ENCODE data around the gene APAF1.
"Not testable (repeated sequence)": the region's sequence is repeated elsewhere in the genome, so short reads cannot be mapped to it uniquely, and the experiment has no call there.

The APAF1 gene

DNA sequence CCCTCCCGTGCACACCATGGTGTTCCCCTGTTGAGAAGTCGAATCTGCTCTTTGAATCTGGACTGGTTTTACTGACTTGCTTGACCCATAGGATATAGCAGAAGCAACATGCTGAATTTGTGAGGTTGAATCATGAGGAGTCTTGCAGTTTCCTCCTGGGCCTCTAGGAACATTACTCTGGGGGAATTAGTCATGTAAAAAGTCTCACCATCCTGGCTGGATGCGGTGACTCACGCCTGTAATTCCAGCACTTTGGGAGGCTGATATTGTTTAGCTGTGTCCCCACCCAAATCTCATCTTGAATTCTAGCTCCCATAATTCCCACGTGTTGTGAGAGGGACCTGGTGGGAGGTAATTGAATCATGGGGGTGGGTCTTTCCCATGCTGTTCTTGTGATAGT lies 110.8 kb downstream of the APAF1 start:
- DNase-seq (ENCODE audit: low read depth in 4 of 4, low spot score in 1 of 4): not testable (repeated sequence)

DNA sequence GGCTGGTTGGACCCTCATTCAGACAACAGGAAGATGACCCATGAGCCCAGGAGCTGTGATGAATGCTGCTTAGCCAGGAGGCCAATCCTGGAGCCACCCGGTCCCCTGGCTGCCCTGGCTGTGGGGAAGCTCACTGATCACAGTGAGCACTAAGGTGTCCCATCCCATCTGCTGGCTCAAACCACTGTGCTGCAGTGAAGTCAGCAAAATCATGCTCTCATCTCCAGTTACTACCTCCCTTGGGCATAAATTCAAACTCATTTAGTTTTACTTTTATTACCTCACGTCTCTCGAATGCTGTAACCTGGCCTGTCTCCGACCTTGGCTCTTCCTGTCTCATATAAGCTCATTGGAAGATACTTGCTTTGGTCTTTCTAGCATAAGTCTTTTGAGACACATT lies 112.4 kb downstream of the APAF1 start:
- DNase-seq (ENCODE audit: low read depth in 4 of 4, low spot score in 1 of 4): no peak

DNA sequence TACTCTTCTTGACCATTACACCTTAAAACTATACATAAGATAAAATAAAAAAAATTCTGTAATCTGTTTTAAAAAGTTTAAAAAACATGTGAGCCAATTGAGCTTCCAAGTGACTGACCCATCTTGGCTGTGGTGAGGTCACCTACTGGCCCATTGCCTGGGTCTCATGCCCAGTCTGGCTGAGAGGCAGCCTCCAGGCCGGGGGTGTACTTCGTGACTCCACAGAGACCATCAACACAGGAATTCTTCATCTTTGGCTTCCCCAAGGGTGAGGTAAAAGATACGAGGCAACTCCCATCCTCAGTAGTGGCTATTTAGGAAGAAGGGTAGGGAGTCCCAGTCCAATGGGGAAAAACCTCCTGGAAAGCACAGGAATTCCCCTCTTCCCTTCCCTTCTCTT lies 113.2 kb downstream of the APAF1 start:
- DNase-seq (ENCODE audit: low read depth in 4 of 4, low spot score in 1 of 4): no peak

DNA sequence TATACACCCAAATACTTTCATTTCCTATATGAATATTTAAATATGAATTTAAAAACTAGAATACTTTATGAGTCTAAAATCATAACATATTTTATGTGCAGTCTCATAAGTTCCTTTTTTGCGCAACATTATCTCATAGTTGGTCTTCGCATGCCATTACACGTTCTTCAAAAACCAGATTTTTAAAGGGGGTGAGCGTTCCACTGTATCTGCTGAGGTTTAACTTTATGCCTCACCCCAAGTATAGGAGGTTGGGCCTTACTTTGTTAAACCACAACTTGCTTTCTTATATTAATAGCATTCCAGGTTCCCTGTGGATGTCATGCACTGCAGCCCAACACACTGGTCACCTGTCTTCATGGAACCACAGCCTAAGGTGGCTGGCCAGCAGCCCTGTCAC lies 118.6 kb downstream of the APAF1 start:
- DNase-seq (ENCODE audit: low read depth in 4 of 4, low spot score in 1 of 4): no peak

DNA sequence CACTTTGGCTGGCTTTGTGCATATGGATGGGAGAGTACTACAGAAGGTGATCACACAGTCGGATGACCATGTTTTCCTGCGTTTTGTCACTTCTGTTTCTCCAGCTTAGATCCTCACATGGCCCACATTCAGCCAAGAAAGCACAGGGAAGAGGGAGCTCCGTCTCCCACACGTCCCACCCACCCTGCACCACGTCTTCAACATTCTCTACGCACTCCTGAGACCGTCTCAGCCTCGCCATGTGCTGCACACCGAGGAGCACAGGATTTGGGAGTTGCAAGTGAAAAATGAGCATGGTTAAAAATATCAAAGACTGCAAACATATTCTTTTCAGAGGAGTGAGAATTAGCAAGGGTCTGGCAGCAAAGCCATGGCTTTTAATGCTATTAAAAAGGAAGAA lies 122.2 kb downstream of the APAF1 start:
- no peak for DNase-seq (ENCODE audit: low read depth in 4 of 4, low spot score in 1 of 4)

DNA sequence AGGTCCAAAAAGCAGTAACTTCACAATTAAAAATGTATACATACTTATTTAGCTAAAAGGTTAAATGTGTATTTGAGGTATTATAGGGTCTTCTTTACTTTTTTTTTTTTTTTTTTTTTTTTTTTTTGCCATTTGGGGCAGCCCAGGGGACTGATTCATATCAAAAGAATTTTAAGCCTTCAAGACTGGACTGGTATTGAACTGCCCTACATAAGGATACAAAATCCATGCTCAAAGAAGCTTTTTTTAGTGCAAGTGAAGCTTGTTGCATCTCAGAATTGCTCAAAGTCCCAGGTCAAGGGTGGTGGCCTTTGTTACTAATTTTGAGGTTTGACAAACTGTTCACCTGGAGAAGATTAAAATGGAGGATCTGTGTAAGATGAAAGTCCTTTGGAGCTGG lies 124.0 kb downstream of the APAF1 start:
- no peak for DNase-seq (ENCODE audit: low read depth in 4 of 4, low spot score in 1 of 4)

DNA sequence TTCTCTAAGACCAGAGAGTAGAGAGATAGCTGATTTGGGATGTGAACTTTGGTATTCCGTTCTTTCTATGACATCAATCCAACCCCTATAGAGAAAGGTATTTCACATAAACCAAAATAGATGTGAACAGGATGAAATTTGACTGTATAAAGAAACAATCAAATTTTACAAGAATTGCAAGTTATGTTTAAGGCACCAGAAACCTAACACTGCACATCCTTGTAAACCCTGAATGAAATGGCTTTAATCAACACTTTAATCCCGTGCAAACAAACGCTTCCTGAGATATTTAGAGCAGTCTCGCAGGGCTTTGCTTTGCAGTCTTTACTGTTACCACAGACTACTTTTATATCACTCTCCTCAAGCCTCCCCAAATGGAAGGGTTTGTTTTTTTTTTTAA lies 125.1 kb downstream of the APAF1 start:
- DNase-seq (ENCODE audit: low read depth in 4 of 4, low spot score in 1 of 4): no peak

DNA sequence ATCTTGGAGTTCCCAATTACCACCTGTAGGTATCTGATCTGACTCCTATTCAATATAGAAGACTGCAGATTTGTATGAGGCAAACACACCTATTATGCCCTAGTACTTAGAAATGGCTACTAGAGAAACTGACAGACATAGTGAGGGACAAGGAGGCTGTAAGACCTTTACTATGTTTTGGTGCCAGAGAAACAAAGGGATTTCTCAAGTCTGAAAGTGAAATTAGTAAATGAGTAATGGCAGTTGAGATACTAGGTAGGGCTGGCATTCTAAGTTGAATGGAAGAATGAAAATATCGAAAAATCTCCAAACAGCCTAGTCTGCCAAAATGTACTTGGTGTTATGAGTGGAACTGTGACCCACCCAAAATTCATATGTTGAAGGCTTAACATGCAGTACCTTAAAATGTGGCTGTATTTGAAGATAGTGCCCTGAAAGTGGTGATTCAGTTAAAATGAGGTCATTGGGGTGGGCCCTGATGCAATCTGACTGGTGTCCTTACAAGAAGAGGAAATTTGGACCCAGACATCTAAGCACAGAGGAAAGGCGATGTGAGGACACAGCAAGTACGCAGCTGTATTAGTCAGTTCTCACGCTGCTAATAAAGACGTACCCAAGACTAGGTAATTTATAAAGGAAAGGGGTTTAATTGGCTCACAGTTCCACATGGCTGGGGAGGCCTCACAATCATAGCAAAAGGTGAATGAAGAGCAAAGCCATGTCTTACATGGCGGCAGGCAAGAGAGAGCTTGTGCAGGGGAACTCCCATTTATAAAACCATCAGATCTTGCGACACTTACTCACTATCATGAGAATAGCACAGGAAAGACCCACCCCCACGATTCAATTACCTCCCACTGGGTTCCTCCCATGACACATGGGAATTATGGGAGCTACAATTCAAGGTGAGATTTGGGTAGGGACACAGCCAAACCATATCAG lies 127.0 kb downstream of the APAF1 start:
- DNase-seq (ENCODE audit: low read depth in 4 of 4, low spot score in 1 of 4): no peak

DNA sequence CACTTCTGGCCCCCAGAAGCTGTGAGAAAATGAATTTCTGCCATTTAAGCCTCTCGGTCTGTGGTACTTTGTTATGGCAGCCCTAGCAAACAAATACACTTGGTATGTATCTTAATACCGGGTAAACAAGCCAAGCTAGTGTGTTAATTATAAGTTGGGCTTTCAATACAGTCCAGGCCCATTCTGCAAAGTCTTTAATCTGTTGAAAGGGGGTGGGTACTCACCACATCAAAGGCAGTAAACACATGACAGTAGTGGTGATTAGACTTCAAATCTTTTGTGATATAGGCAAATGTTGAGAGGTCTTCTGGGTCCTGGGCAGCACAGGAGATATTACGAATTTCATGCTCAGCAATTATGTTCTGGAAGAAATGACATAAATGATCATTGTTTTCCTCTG lies 127.7 kb downstream of the APAF1 start:
- no peak for DNase-seq (ENCODE audit: low read depth in 4 of 4, low spot score in 1 of 4)

DNA sequence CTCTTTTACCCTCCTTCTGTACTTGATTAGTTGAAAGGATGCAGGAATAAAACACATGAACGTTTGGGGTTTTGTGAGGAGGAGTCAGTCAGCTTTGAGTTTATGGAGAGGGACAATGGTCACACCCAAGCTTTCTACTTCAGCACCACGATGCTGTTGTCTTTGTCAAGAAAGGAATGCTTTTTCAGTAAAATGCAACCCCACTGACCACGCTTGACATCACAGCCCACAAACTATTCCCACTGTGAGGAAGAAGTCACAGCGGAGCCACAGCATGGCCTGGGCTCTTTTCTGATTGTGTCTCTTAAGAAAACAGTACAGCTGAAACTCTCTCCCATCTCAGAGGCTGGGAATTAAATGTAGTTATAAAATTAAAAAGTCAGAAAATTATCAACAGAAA lies 135.2 kb downstream of the APAF1 start:
- no peak for DNase-seq (ENCODE audit: low read depth in 4 of 4, low spot score in 1 of 4)

DNA sequence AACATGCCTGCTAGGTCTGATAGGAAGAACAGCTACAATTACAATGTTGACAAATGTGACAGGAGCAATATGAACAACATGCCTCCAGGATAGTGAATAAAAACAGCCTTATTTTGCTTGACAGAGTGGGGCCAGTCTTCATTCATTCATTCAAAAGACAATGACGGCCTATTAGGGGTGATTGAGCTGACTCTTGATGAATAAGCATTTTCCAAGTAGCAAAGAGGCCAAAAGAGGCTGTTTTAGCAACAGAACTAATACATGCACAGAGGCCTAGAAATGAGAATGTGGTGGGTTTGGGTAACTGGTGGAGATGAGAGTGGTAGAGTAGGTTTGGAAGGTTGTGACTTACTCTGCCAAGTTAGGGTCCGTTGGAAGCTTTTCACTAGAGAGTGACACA lies 138.3 kb downstream of the APAF1 start:
- DNase-seq (ENCODE audit: low read depth in 4 of 4, low spot score in 1 of 4): no peak

All from stimulated activated CD4-positive, alpha-beta T cell treated with anti-CD3 and anti-CD28 coated beads, Interleukin-1b, Interleukin-23, amount 100 ng/mL, for 24 hours (primary cell).